Measurements from ENCODE around the gene ZNF214.
"Not testable (repeated sequence)": the region's sequence is repeated elsewhere in the genome, so short reads cannot be mapped to it uniquely, and the experiment has no call there.

The ZNF214 gene

GRCh38 chr11:6988506-6988905, 31.6 kb downstream of the ZNF214 start:
- no peak for DNase-seq (ENCODE audit: low spot score)

DNA sequence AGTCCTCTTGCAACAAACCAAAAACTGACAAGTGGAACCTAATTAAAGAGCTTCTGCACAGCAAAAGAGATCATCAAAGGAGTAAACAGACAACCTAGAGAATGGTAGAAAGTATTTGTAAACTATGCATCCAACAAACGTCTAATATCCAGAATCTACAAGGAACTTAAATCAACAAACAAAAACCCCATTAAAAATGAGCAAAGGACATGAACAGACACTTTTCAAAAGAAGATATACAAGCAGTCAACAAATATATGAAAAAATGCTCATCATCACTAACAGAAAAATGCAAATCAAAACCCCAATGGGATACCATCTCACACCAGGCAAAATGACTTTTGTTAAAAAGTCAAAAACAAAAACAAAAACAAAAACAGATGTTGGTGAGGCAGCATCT, 33.7 kb downstream of the ZNF214 start:
- DNase-seq (ENCODE audit: low spot score) = no peak

DNA sequence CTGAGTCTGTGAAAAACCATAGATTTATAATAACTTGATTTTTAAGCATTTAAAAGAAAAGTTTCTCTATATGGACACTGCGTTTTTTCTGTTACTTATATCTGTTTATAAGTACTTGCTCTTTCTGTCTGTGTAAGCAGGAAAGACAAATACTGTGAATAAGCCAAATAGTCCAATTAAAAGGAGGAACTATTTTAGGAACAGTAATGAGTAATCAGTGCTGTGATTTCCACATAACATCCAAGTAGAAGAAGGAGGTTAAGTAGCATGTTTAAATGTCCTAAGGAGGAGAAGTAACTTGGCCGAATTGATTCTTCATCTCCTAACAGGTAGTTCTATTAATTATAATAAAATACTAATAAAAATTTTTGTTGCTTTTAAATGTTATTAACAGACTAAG, 40.8 kb downstream of the ZNF214 start:
- no peak for DNase-seq (ENCODE audit: low spot score)

DNA sequence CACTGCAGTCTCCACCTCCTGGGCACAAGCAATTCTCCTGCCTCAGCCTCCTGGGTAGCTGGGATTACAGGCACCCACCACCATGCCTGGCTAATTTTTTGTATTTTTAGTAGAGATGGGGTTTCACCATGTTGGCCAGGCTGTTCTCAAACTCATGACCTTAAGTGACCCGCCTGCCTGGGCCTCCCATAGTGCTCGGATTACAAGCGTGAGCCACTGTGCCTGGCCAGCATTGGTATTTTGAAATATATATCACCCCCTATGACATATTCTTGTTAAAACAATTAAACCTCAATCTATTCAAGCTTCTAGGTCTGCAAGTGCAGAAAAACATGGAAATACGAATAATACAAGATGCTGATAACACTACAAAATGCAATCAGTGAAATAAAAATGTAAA, 50.3 kb downstream of the ZNF214 start:
- not testable (repeated sequence) for DNase-seq (ENCODE audit: low spot score)

GRCh38 chr11:6968816-6969215, 51.3 kb downstream of the ZNF214 start:
- DNase-seq (ENCODE audit: low spot score) = no peak

DNA sequence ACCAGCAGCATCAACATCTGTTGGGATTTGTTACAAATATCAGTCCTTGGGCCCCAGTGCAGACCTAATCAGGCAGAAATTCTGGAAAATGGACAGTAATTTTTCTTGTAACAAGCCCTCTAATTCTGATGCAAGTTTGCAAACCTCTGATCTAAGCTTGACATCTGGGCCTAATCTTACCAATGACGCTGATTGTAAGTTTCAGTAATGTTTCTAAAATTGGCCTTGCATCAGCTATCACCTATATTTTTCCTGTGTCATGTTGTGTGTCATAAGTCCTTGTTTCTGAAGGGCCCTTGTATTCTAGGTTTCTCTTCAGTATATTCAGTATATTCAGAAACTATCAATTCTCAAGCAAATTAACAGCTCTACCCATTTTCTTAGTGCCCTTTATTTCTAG, 57.5 kb downstream of the ZNF214 start:
- no peak for DNase-seq (ENCODE audit: low spot score)

GRCh38 chr11:6962141-6962540, 58.0 kb downstream of the ZNF214 start:
- no peak for DNase-seq (ENCODE audit: low spot score)

GRCh38 chr11:6954248-6954647, 65.9 kb downstream of the ZNF214 start:
- DNase-seq (ENCODE audit: low spot score) = not testable (repeated sequence)

All from SW480 (cell line).